ENCODE results near the gene HAPSTR1.
"Not testable (repeated sequence)": the region's sequence is repeated elsewhere in the genome, so short reads cannot be mapped to it uniquely, and the experiment has no call there.

HAPSTR1 gene

GRCh38 chr16:9071377-9071776, 20.1 kb upstream of the HAPSTR1 start:
- DNase-seq (ENCODE audit: low read depth), result no peak
- TF ChIP-seq CTCF (IDR thresholded peaks at IDR 0.05; ENCODE audit: low read depth, low read length, missing control alignments), result no peak
- H3K4me3 ChIP-seq (ENCODE audit: low read depth, low read length), result no peak overlapping the region

- H3K4me3 ChIP-seq (ENCODE audit: low read depth, low read length), result no peak overlapping the region; the same call in 1 of the 2 replicates
- TF ChIP-seq CTCF (IDR thresholded peaks at IDR 0.05; ENCODE audit: low read depth, low read length, missing control alignments), result no peak
- peak; percentile 69 for DNase-seq (ENCODE audit: low read depth)
Observed at GRCh38 chr16:9072806-9073341, 18.6 kb upstream of the HAPSTR1 start.

DNA sequence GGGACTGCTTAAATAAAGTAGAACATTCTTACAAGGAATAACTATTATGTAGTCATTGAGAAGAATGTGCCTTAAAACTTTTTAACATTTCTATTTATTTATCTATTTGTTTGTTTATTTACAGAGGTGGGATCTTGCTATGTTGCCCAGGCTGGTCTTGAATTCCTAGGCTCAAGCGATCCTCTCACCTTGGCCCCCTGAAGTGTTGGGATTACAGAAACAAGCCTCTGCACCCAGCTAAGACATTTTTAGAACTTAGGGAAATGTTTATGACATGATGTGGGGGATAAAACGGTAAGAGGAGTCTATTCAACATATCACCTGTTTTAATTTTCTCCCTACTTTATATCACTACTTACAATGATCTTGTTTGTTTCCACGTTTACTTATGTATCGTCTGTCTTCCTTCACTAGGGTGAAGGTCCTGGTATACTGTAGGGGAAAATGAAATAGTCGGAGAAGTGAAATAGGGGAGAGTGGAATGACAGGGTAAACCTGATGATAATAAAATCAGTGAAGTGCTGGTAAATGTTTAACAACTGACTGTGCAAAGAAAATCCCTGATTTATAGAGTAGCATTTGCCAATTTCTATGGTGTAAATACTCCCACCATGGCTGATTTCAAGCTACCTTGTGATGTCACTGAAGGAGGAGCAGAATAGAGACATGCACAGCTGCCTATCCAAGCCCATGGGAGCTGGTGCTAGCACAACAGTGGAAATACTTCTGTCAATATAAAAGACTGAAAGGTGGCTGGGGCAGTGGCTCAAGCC, 16.0 kb upstream of the HAPSTR1 start:
- no peak for DNase-seq (ENCODE audit: low read depth)
- no peak for TF ChIP-seq CTCF (IDR thresholded peaks at IDR 0.05; ENCODE audit: low read depth, low read length, missing control alignments)
- no peak overlapping the region for H3K4me3 ChIP-seq (ENCODE audit: low read depth, low read length)

DNA sequence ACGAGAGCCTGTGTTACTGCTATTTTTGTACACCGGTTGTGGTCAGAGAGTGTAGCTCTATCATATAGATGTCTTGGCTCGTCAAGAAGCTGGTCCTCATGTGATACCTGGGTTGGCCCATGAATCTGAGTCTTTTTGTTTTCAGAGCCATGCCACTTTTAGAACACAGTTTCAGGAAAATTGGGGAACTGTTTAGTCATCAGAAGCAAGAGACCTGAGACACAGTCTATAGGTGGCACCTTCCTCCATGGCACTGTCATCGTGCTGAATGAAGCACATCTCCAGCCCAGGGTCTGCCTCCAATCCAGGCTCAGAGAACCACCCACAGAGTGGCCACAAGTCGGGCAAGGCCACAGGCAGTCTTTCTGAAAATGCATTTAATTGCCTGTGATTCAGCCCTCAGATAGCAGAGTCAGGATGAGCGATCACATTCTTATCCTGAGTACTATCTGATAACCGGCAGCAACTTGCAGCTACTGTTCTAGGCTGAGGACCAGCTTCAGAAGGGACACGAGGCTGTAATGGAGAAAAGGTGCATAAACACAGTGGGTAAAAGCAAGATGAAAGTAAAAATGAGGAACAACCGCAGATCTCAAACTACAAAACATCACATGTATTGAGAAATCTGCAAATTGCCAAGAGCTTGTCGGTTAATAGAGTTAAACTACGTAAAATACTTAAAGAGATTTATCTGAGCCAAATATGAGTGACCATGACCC, 14.2 kb upstream of the HAPSTR1 start:
- TF ChIP-seq CTCF (IDR thresholded peaks at IDR 0.05; ENCODE audit: low read depth, low read length, missing control alignments), result no peak
- no peak overlapping the region for H3K4me3 ChIP-seq (ENCODE audit: low read depth, low read length)
- DNase-seq (ENCODE audit: low read depth), result no peak

GRCh38 chr16:9078467-9079429, 12.7 kb upstream of the HAPSTR1 start:
- peak; percentile 80 for DNase-seq (ENCODE audit: low read depth)
- H3K4me3 ChIP-seq (ENCODE audit: low read depth, low read length), result not testable (repeated sequence)

DNA sequence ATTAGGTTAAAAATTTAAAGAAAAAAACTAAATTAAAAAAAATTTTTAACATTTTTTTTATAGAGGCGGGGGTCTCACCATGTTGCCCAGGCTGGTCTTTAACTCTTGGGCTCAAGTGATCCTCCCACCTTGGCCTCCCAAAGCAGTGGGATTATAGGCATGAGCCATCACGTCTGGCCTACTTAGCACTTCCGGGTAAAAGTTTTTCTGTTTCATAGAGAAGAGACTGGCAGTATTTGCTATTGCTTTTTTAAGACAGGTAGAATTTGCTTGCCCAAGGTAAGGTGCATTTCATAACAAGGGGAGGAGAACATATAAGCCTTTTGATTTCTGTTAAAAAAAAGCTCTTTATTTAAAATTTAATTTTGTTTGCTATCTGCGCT, 12.0 kb upstream of the HAPSTR1 start:
- H3K4me3 ChIP-seq (ENCODE audit: low read depth, low read length), result no peak overlapping the region
- DNase-seq (ENCODE audit: low read depth), result no peak
- TF ChIP-seq CTCF (IDR thresholded peaks at IDR 0.05; ENCODE audit: low read depth, low read length, missing control alignments), result no peak

DNA sequence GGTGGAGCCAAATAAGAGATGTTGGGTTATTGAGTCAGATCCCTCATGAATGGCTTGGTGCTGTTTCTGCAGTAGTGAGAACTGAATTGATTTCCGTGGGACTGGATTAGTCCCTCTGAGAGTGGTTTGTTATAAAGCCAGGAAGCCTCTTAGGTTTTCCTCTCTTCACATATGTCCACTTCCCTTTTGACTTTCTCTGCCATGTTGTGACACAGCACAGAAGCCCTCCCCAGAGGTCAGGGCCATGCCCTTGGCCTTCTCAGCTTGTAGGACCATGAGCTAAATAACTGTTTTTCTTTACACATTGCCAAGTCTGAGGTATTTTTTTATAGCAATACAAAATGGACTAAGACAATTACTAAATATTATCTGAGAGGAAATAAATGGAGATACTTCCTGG, 10.3 kb upstream of the HAPSTR1 start:
- H3K4me3 ChIP-seq (ENCODE audit: low read depth, low read length), result no peak overlapping the region
- no peak for DNase-seq (ENCODE audit: low read depth)
- TF ChIP-seq CTCF (IDR thresholded peaks at IDR 0.05; ENCODE audit: low read depth, low read length, missing control alignments), result no peak

Measured in GM12864 (cell line).